ENCODE results near the gene ENTPD1. TPM values are rescaled to one million over a fixed set of nuclear protein-coding genes. Genes with fewer than 3 reads are reported as not detected.

ENTPD1 gene
- total RNA-seq, 1 experiment from 2014 or later, result 0.37 TPM

DNA sequence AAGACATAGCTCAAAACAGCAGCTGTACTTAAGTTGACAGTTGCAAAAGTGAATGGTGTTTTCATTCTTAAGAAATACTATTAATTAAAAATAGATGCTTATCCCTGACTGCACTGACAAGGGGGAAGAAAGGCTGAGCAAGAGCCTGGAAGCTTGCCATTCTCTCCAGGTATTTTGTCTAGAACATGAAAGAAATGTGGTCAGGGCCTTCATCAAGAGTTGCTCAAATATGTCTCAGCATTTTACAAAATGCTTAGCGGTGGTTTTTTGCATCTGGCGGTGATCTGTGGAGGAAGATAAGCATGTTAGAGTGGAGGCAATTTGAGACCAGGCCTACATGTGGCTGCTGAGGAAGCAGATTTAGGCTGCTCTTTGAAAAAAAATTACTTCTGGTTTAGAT lies 105.4 kb downstream of the ENTPD1 start:
- H3K9me3 ChIP-seq (ENCODE audit: control insufficient read depth in 1 of 2, insufficient read depth in 1 of 2, low read depth in 1 of 2, low read length in 2 of 2), result no peaks in the 10 kb centered on the region
- H3K9me2 ChIP-seq (ENCODE audit: insufficient read depth), result no peaks in the 10 kb centered on the region
- intact Hi-C loops (cut with micrococcal nuclease), result no loop called here
- H3K4me2 ChIP-seq (ENCODE audit: low read length), result no peak overlapping the region
- BruUV-seq (replicated peaks), result no TSS peak
- ChIA-PET RAD21 (ENCODE audit: low non-redundant PET in 1 of 2, low total read pairs in 2 of 2, uncharacterized antibody in 2 of 2, unreplicated experiment in 2 of 2) (interaction anchor here in 1 of 2 experiments (0.7 kb wide), 1 partner anchor 430 kb away, joined by 4 read pairs; no protein-coding TSS in a partner anchor), CTCF (no interaction called here), POLR2A (no interaction called here)
- H3K27me3 ChIP-seq (ENCODE audit: insufficient read depth, low read length), result no peaks in the 10 kb centered on the region
- no peak overlapping the region for H2AFZ ChIP-seq (ENCODE audit: low read depth, low read length, poor library complexity, severe bottlenecking)
- H3K36me3 ChIP-seq (ENCODE audit: control insufficient read depth in 1 of 2, insufficient read depth in 2 of 2, low read length in 2 of 2), result no peaks in the 10 kb centered on the region
- no peak overlapping the region for H3K4me3 ChIP-seq (replicated peaks in 1 of 2; ENCODE audit: low read depth in 1 of 2, low read length in 2 of 2)
- no peaks in the 10 kb centered on the region for H4K20me1 ChIP-seq (ENCODE audit: insufficient read depth)
- DNase-seq (ENCODE audit: low read depth, low spot score) (no peak), ATAC-seq (no peak)
- H3K9ac ChIP-seq (ENCODE audit: low read length), result no peak overlapping the region
- no peaks in the 10 kb centered on the region for H3K4me1 ChIP-seq (ENCODE audit: control insufficient read depth in 1 of 2, insufficient read depth in 2 of 2, low read length in 2 of 2)
- no peaks in the 10 kb centered on the region for H3K79me2 ChIP-seq (ENCODE audit: insufficient read depth, low read length)
- H3K27ac ChIP-seq (ENCODE audit: low read depth, low read length), result no peak overlapping the region
- no peak for TF ChIP-seq EZH2phosphoT487 (IDR thresholded peaks at IDR 0.05; ENCODE audit: borderline replicate concordance)
- TF ChIP-seq TCF7L2 (IDR thresholded peaks at IDR 0.05; ENCODE audit: borderline replicate concordance, extremely low read depth, insufficient read depth, insufficient read length), result no peak
- no peak for TF ChIP-seq SIN3A (IDR thresholded peaks at IDR 0.05; ENCODE audit: low read depth)
- no peak for TF ChIP-seq EZH2 (IDR thresholded peaks at IDR 0.05)
- no peak for TF ChIP-seq JUND (IDR thresholded peaks at IDR 0.05)
- TF ChIP-seq YY1 (IDR thresholded peaks at IDR 0.05; ENCODE audit: extremely low read depth, insufficient replicate concordance, low read depth, low read length), result no peak
- TF ChIP-seq, protein P1, sequence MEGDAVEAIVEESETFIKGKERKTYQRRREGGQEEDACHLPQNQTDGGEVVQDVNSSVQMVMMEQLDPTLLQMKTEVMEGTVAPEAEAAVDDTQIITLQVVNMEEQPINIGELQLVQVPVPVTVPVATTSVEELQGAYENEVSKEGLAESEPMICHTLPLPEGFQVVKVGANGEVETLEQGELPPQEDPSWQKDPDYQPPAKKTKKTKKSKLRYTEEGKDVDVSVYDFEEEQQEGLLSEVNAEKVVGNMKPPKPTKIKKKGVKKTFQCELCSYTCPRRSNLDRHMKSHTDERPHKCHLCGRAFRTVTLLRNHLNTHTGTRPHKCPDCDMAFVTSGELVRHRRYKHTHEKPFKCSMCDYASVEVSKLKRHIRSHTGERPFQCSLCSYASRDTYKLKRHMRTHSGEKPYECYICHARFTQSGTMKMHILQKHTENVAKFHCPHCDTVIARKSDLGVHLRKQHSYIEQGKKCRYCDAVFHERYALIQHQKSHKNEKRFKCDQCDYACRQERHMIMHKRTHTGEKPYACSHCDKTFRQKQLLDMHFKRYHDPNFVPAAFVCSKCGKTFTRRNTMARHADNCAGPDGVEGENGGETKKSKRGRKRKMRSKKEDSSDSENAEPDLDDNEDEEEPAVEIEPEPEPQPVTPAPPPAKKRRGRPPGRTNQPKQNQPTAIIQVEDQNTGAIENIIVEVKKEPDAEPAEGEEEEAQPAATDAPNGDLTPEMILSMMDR (IDR thresholded peaks at IDR 0.05 in 2 of 3, conservative IDR thresholded peaks at IDR 0.05 in 1 of 3; ENCODE audit: borderline replicate concordance in 1 of 3, insufficient read depth in 1 of 3, low read depth in 2 of 3, low read length in 2 of 3), result no peak
- no peak for TF ChIP-seq ZFX (IDR thresholded peaks at IDR 0.05)
- TF ChIP-seq EGR1 (IDR thresholded peaks at IDR 0.05; ENCODE audit: low read depth), result no peak
- no peak for TF ChIP-seq SP1 (IDR thresholded peaks at IDR 0.05; ENCODE audit: low read depth)
